ENCODE measurements around the gene MICAL1.

DNA sequence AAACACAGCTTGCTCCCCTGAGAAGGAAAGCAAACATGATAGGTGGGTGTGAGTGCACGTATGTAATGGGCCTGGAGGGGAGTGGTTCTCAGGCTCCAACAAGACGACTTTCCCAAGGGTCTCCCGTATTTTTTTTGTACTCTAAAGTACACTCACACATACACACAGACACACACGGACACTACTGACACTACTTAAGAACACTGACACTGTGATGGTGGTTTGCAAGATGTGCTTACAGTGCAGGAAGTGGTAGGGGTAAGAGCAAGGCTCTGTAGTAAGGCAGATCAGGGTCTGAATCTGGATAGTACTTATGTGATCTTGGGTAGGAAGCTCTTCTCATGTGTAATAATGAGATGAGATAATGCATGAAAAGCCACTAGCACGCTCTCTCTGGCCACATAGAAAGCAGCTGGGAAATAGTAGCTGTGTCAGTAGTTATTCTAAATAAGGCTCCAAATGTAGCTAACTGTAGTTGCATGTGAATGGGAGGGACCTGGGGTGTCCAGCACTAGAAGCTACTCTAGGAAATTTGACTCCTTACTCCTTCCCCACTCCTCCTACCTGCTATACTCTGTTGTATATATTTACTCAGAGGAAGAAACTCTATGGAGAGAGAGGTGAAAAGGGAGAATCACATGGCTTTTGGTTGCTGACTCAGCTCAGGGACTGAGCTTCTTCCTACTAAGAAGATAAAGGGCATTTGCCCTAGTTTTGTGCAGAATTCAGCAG lies 35.8 kb upstream of the MICAL1 start:
- TF ChIP-seq CTCF (IDR thresholded peaks at IDR 0.05) (no peak), EZH2 (IDR thresholded peaks at IDR 0.05) (no peak), EZH2phosphoT487 (IDR thresholded peaks at IDR 0.05) (no peak)

Measured in neural progenitor cell (in vitro differentiated cells).